ENCODE data around the gene SV2C. TPM values are rescaled to one million over a fixed set of nuclear protein-coding genes. Genes with fewer than 3 reads are reported as not detected.

The SV2C gene
- total RNA-seq, 4 donors from 2014 or later, result 0.87 to 1.7 (median 1.4) TPM

DNA sequence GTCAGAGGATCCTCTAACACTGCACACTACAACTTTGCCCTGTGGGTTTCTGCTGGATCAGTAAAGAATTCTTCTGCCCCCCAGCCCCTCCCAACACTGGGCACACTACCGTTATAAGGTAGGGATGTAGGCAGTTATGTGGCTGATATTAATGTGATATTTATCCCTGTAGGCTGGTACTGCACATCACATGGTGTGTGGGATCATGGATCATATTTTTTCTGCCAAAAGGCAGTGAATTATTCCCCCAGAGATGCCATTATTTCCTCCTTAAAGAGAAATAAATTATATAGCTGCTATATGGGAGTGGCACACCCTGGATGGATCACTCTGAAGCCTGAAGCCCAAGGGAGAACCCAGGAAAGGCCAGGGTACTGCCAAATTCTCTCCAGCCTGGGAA lies 69.5 kb downstream of the SV2C start:
- DNase-seq (ENCODE audit: low spot score in 2 of 2), result no peak
- TF ChIP-seq EP300 (IDR thresholded peaks at IDR 0.05), result no peak
- no peak for TF ChIP-seq POLR2A (IDR thresholded peaks at IDR 0.05)
- TF ChIP-seq CTCF (IDR thresholded peaks at IDR 0.05), result no peak
- 27 to 65% methylated on average over 1 of the region's 1 CpG for WGBS, 2 donors

DNA sequence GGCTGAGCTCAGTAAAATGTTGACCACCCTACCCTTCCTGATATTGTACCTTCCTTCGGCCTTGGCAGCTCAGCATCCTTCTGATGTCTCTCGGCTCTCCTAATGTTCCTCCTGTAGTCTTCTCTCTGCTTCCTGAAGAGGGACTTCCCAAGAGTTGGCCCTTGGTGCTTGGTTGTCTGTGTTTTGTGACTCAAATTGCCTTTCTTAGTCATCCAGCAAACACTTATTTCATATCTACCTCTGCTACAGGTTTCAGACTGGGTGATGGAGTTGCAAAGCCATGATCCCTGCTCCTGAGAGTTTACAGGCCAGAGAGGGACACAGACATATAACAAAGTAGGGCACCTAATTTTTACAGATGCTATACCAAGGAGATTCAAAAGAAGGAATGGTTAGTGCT lies 70.1 kb downstream of the SV2C start:
- no peak for TF ChIP-seq CTCF (IDR thresholded peaks at IDR 0.05)
- TF ChIP-seq EP300 (IDR thresholded peaks at IDR 0.05), result no peak
- TF ChIP-seq POLR2A (IDR thresholded peaks at IDR 0.05), result no peak
- no peak overlapping the region for H3K4me3 ChIP-seq
- 89 to 97% methylated on average over 2 of the region's 2 CpGs for WGBS, 2 donors
- H3K9me3 ChIP-seq, result peaks cover 0 to 10% (median 0%) of the 10 kb centered on the region in 4 donors
- DNase-seq (ENCODE audit: low spot score in 2 of 2), result no peak
- no peaks in the 10 kb centered on the region for H3K4me1 ChIP-seq
- no peaks in the 10 kb centered on the region for H3K27me3 ChIP-seq
- H3K36me3 ChIP-seq, result no peaks in the 10 kb centered on the region
- no peak overlapping the region for H3K27ac ChIP-seq

More for the DNA sequence above, 69.5 kb downstream of the SV2C start:
- Histone ChIP-seq H3K27me3 (no peaks in the 10 kb centered on the region), H3K36me3 (no peaks in the 10 kb centered on the region), H3K4me1 (no peaks in the 10 kb centered on the region), H3K27ac (no peak overlapping the region), H3K9me3 (peaks cover 0 to 10% (median 0%) of the 10 kb centered on the region in 4 donors), H3K4me3 (no peak overlapping the region)

DNA sequence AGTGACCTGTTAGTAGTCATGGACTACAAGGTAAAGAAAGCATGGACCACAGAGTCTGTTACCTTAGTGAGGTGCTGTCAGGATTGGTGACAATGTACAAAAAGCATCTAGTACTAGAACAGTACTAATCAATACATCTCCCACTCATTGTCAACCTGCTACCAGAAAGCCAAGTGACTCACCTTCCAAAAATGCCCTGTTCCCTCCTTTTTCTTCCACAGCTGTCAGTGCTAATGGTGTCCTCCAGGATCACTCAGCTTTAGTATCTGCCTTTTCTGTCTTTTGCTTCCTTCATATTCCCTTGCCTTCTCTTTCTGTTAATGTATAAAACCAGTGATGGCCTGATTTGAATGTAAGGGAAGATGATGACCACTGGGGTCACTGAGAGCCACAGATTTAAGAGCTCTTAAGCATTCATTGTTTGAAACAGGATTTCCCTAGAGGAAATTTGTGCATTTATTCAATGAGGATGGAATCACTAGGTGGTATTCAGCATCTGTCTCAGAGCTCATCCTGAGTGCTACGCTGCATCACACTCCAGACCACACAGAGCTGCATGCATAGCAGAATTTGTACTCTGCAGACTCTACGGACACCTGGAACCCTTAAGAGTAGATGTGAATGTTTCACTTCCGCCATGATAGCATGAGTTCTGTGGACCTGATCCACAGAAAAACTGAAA lies 71.0 kb downstream of the SV2C start:
- no peak for DNase-seq (ENCODE audit: low spot score in 2 of 2)
- TF ChIP-seq POLR2A (IDR thresholded peaks at IDR 0.05) (no peak), EP300 (IDR thresholded peaks at IDR 0.05) (no peak), CTCF (IDR thresholded peaks at IDR 0.05) (no peak)
- no peak overlapping the region for H3K27ac ChIP-seq
- no peaks in the 10 kb centered on the region for H3K36me3 ChIP-seq
- 83 to 87% methylated on average over 3 of the region's 3 CpGs for whole genome bisulfite sequencing, 2 donors
- H3K27me3 ChIP-seq, result no peaks in the 10 kb centered on the region
- no peak overlapping the region for H3K4me3 ChIP-seq
- peaks cover 0 to 10% (median 0%) of the 10 kb centered on the region in 4 donors for H3K9me3 ChIP-seq
- no peaks in the 10 kb centered on the region for H3K4me1 ChIP-seq

- TF ChIP-seq EP300 (IDR thresholded peaks at IDR 0.05), result no peak
- no peak for TF ChIP-seq CTCF (IDR thresholded peaks at IDR 0.05)
- TF ChIP-seq POLR2A (IDR thresholded peaks at IDR 0.05), result no peak
- H3K4me3 ChIP-seq, result no peak overlapping the region
- WGBS, 2 donors, result 100% methylated on average over 1 of the region's 1 CpG
- no peaks in the 10 kb centered on the region for H3K27me3 ChIP-seq
- H3K36me3 ChIP-seq, result no peaks in the 10 kb centered on the region
- DNase-seq (ENCODE audit: low spot score in 2 of 2), result no peak
- peaks cover 0 to 10% (median 0%) of the 10 kb centered on the region in 4 donors for H3K9me3 ChIP-seq
- no peaks in the 10 kb centered on the region for H3K4me1 ChIP-seq
- no peak overlapping the region for H3K27ac ChIP-seq
Observed at GRCh38 chr5:76155536-76155935, 72.4 kb downstream of the SV2C start.

DNA sequence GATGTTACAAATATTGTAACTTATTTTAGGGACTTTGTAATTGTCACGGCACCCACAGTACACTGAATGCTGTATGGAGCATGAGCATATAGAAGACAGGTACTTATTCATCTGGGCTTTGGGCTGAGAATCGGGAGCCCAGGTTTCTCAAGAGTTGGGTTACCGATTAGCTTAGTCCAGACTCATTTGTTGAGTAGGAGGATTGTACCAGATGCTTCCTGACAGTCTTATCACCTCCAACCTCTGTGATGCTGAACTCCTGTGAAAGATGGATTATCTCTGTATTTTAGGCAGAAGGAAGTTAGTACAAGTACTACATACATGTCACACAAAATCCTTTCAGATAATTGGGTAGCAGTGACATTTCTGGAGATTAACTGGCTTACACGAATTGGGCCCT lies 79.2 kb downstream of the SV2C start:
- no peaks in the 10 kb centered on the region for H3K9me3 ChIP-seq
- no peak for DNase-seq (ENCODE audit: low spot score in 2 of 2)
- H3K4me3 ChIP-seq, result no peak overlapping the region
- no peak for TF ChIP-seq POLR2A (IDR thresholded peaks at IDR 0.05)
- no peaks in the 10 kb centered on the region for H3K4me1 ChIP-seq
- H3K36me3 ChIP-seq, result no peaks in the 10 kb centered on the region
- no peaks in the 10 kb centered on the region for H3K27me3 ChIP-seq
- H3K27ac ChIP-seq, result no peak overlapping the region
- WGBS, 2 donors, result 67 to 81% methylated on average over 4 of the region's 4 CpGs

All from tibial nerve (tissue), 4 donors.